Sigmoid colon (tissue), 7 donors: ENCODE results near the gene PAPPA. TPM values are rescaled to one million over a fixed set of nuclear protein-coding genes. Genes with fewer than 3 reads are reported as not detected.

Experiments
- DNase-seq: peaks from one replicate; pipeline ENCODE4 v3.0.0-alpha.2; 2019
- H3K27ac ChIP-seq, 4 donors: fragments of 200-600 bp; sonication (generic); one replicate each; pipeline ENCODE4 v1.5.1; 2016 to 2019; ENCODE audit warnings: mild to moderate bottlenecking in 1 of 4
- H3K27me3 ChIP-seq, 3 donors: fragments of 200-600 bp; sonication (generic); one replicate each; pipeline ENCODE4 v1.5.1; 2019; ENCODE audit warnings: mild to moderate bottlenecking in 1 of 3
- H3K36me3 ChIP-seq, 4 donors: fragments of 200-600 bp; sonication (generic); one replicate each; pipeline ENCODE4 v1.5.1; 2016 to 2019
- H3K4me1 ChIP-seq, 4 donors: fragments of 200-600 bp; sonication (generic); one replicate each; pipeline ENCODE4 v1.5.1; 2017 to 2019
- H3K4me3 ChIP-seq, 4 donors: fragments of 200-600 bp; sonication (generic); one replicate each; pipeline ENCODE4 v1.5.1; 2017 to 2019; ENCODE audit warnings: mild to moderate bottlenecking in 2 of 4, moderate library complexity in 1 of 4
- H3K9me3 ChIP-seq, 4 donors: fragments of 200-600 bp in 3 of 4; sonication (generic) in 3 of 4; one replicate each; pipeline versions ENCODE4 v1.5.1 to v1.6.1; 2013 to 2019
- CTCF ChIP-seq, 4 experiments: fragments of 450-650 bp in 3 of 4; fragments of 200-600 bp in 1 of 4; IDR thresholded peaks; one replicate each; pipeline ENCODE4 v1.5.1; 2016 to 2019; ENCODE audit warnings: antibody characterized with exemption in 4 of 4, mild to moderate bottlenecking in 3 of 4, moderate library complexity in 2 of 4
- EP300 ChIP-seq, 4 donors: sonication (generic); formaldehyde crosslinking; IDR thresholded peaks; one replicate each; pipeline ENCODE4 v1.6.1; 2017; ENCODE audit warnings: antibody characterized with exemption in 4 of 4
- POLR2A ChIP-seq, 2 donors: fragments of 450-650 bp; IDR thresholded peaks; one replicate each; pipeline ENCODE4 v1.6.1; 2016; ENCODE audit warnings: antibody characterized with exemption in 2 of 2, mild to moderate bottlenecking in 2 of 2, moderate library complexity in 2 of 2
- POLR2AphosphoS5 ChIP-seq, 4 donors: sonication (generic); formaldehyde crosslinking; IDR thresholded peaks; one replicate each; pipeline ENCODE4 v1.6.1; 2017; ENCODE audit warnings: antibody characterized with exemption in 4 of 4
- WGBS, 2 donors: extraction: QIAGEN DNeasy Blood & Tissue Kit; methylation state at CpG; one replicate each; pipeline ENCODE4 v1.1.7; 2013; 5-methylcytosine and 5-hydroxymethylcytosine counted together
- intact Hi-C: fragments of 100-400 bp; cut with DNase I; formaldehyde crosslinking; loops from one replicate; pipeline ENCODE4 v1.15.1; 2023
- polyA plus RNA-seq, 3 donors: library from polyadenylated mRNA; stranded (reverse); fragments of 200-250 nt; gene quantifications; one replicate each; pipeline ENCODE4 v1.2.3, GENCODE V29; 2013
- total RNA-seq, 4 donors: library from RNA; depleted of rRNA; stranded (reverse); fragments of >200 nt; gene quantifications; one replicate each; pipeline ENCODE4 v1.1.0, GENCODE V29; 2016
- donor health status: healthy with polysubstance abuse.
- donor health status: Bipolar disorder and iron deficiency.
- donor health status: healthy.

PAPPA gene
- total and polyA plus RNA-seq, 7 donors, result under 0.01 to 6.6 (median 3.6) TPM

GRCh38 chr9:116318468-116319374 is 165.1 kb downstream of the PAPPA start:
- H3K4me1 ChIP-seq, result no peaks in the 10 kb centered on the region
- H3K4me3 ChIP-seq, result no peak overlapping the region
- no peaks in the 10 kb centered on the region for H3K9me3 ChIP-seq
- WGBS, 2 donors, result 79 to 85% methylated on average over 19 of the region's 19 CpGs
- peak; percentile 88 for DNase-seq
- H3K27ac ChIP-seq, result peak overlapping the region in 3 of 4 donors; percentile 18 to 52 (median 45)
- intact Hi-C loops, result no loop called here
- TF ChIP-seq CTCF (IDR thresholded peaks at IDR 0.05), result no peak
- no peak for TF ChIP-seq EP300 (IDR thresholded peaks at IDR 0.05)
- TF ChIP-seq POLR2A (IDR thresholded peaks at IDR 0.05), result no peak
- no peak for TF ChIP-seq POLR2AphosphoS5 (IDR thresholded peaks at IDR 0.05)
- no peaks in the 10 kb centered on the region for H3K36me3 ChIP-seq
- H3K27me3 ChIP-seq, result no peaks in the 10 kb centered on the region

DNA sequence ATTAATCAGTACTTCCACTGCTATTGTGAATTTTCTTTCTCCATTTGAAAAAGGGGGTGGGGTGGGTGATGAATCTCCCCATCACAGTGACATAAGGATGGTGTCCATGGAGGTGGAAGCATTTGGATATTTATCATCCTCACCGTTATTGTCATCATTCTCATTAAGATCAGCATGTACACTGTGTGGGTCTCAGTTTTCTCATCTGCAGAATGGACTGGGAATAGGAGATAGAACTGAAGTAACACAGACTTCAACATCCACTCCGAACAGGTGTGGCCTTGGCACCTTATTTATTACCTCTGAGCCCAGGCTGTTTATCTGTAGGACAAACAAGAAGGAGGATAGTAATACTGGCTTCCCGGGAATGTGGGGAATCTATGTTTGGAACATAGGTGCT is 165.9 kb downstream of the PAPPA start:
- intact Hi-C loops, result no loop called here
- Histone ChIP-seq H3K9me3 (no peaks in the 10 kb centered on the region), H3K27ac (peak overlapping the region in 1 of 4 donors; percentile 52), H3K27me3 (no peaks in the 10 kb centered on the region), H3K4me1 (no peaks in the 10 kb centered on the region), H3K36me3 (no peaks in the 10 kb centered on the region), H3K4me3 (no peak overlapping the region)
- TF ChIP-seq POLR2A (IDR thresholded peaks at IDR 0.05) (no peak), CTCF (IDR thresholded peaks at IDR 0.05) (no peak), POLR2AphosphoS5 (IDR thresholded peaks at IDR 0.05) (no peak), EP300 (IDR thresholded peaks at IDR 0.05) (no peak)
- DNase-seq, result no peak
- 76 to 87% methylated on average over 3 of the region's 3 CpGs for WGBS, 2 donors

DNA sequence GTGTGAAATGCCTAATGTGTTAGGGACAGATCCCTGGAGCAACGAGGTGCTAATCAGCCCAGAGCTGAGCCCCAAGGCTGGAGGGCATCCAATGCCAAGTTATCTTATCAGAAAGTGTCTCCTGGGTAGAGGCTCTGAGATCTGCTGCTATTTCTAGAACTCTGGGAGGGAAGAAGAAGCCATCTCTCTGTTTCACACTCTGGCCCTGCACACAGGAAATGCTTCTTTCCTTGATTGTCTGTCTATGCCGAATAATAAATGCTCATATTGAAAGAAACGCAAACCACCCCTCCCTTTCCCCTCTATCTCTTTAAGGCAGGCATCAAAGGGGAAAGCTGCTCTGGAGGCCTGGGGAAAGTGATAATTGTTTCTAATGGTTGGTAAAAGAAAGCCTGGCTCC is 166.7 kb downstream of the PAPPA start:
- Histone ChIP-seq H3K4me3 (no peak overlapping the region), H3K36me3 (no peaks in the 10 kb centered on the region), H3K27ac (no peak overlapping the region), H3K9me3 (no peaks in the 10 kb centered on the region), H3K27me3 (no peaks in the 10 kb centered on the region), H3K4me1 (no peaks in the 10 kb centered on the region)
- no peak for DNase-seq
- 62 to 66% methylated on average over 3 of the region's 3 CpGs for WGBS, 2 donors
- TF ChIP-seq POLR2AphosphoS5 (IDR thresholded peaks at IDR 0.05), result no peak
- intact Hi-C loops, result no loop called here

DNA sequence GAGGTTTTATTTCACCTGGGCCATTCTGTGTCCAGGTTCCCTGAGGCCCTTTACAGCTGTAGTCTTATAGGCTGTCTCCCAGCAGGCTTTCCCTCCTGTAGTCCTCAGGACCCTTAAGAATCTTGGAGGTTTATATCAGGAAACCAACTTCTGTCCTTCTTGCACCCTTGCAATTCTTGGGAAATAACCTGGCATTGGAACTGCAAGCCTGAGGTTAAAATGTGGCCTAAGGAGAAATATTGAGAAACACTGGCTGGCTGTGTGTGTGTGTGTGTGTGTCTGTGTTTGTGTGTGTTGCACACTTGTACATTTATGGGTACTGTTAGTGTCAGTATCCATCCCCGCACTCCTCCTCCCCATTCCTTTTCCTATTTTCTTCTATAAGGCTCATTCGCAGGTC is 168.9 kb downstream of the PAPPA start:
- intact Hi-C loops, result no loop called here
- 68 to 82% methylated on average over 2 of the region's 2 CpGs for WGBS, 2 donors
- H3K4me3 ChIP-seq, result no peak overlapping the region
- no peak overlapping the region for H3K27ac ChIP-seq
- no peak for TF ChIP-seq POLR2A (IDR thresholded peaks at IDR 0.05)
- no peak for TF ChIP-seq CTCF (IDR thresholded peaks at IDR 0.05)
- TF ChIP-seq POLR2AphosphoS5 (IDR thresholded peaks at IDR 0.05), result no peak
- TF ChIP-seq EP300 (IDR thresholded peaks at IDR 0.05), result no peak
- DNase-seq, result no peak
- H3K27me3 ChIP-seq, result no peaks in the 10 kb centered on the region
- peaks cover 0 to 5% (median 0%) of the 10 kb centered on the region in 4 donors for H3K4me1 ChIP-seq
- no peaks in the 10 kb centered on the region for H3K9me3 ChIP-seq
- H3K36me3 ChIP-seq, result no peaks in the 10 kb centered on the region

DNA sequence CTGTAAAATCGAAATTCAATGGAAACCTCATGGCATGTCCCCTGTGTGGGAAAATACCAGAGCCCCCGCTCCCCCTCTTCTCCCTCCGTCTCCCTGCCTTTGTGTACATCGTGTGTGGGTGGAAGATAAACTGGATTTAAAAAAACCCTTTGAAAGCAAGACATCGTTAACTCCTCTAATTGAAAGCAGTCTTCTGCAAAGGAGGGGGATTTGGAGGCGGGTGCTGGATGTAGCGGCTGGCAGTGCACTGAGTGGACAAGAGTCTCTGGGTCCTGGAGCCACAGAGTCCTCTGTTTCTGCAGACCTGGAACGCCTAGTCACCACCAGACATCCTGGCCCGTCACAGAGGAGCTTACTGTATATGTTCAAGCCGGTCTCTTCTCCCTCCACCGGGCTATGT is 169.4 kb downstream of the PAPPA start:
- Histone ChIP-seq H3K4me1 (peaks cover 0 to 10% (median 0%) of the 10 kb centered on the region in 4 donors), H3K4me3 (no peak overlapping the region), H3K36me3 (no peaks in the 10 kb centered on the region), H3K9me3 (no peaks in the 10 kb centered on the region), H3K27me3 (no peaks in the 10 kb centered on the region), H3K27ac (no peak overlapping the region)
- no peak for DNase-seq
- TF ChIP-seq EP300 (IDR thresholded peaks at IDR 0.05) (no peak), CTCF (IDR thresholded peaks at IDR 0.05) (no peak), POLR2A (IDR thresholded peaks at IDR 0.05) (no peak)
- WGBS, 2 donors, result 61 to 72% methylated on average over 11 of the region's 11 CpGs
- intact Hi-C loops, result no loop called here
